ENCODE measurements around the gene MTA1.

MTA1 gene

GRCh38 chr14:105499256-105500035 lies 79.8 kb downstream of the MTA1 start:
- no peak for DNase-seq (ENCODE audit: low read depth)

GRCh38 chr14:105500036-105500725 lies 80.6 kb downstream of the MTA1 start:
- DNase-seq (ENCODE audit: low read depth) = no peak

GRCh38 chr14:105500726-105501101 lies 81.1 kb downstream of the MTA1 start:
- DNase-seq (ENCODE audit: low read depth) = no peak

DNA sequence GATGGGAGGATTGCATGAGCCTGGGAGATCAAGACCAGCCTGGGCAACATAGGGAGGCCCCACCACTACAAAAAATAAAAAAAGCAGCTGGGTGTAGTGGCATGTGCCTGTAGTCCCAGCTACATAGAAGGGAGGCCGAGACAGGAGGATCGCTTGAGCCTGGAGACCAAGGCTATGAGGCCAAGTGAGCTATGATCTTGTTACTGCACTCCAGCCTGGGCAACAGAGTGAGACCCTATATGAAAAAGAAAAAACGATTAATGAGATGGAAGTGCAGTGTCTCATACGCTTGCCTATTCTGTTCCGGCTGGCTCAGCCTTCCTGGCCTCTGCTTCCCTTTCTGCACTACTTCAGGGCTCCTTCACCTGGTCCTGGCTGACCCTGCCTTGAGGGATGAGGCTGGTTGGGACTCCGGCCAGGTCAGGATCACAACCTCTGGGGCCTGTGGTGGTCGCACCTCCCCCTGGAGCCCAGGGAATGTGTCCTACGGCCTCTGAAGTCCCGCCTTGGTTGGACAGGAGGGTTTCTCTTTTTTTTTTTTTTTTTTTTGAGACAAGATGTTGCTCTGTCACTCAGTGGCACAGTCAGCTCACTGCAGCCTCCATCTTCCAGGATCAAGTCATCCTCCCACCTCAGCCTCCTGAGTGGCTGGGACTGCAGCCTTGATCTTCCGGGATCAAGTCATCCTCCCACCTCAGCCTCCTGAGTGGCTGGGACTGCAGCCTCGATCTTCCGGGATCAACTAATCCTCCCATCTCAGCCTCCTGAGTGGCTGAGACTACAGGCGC lies 82.1 kb downstream of the MTA1 start:
- DNase-seq (ENCODE audit: low read depth) = no peak

DNA sequence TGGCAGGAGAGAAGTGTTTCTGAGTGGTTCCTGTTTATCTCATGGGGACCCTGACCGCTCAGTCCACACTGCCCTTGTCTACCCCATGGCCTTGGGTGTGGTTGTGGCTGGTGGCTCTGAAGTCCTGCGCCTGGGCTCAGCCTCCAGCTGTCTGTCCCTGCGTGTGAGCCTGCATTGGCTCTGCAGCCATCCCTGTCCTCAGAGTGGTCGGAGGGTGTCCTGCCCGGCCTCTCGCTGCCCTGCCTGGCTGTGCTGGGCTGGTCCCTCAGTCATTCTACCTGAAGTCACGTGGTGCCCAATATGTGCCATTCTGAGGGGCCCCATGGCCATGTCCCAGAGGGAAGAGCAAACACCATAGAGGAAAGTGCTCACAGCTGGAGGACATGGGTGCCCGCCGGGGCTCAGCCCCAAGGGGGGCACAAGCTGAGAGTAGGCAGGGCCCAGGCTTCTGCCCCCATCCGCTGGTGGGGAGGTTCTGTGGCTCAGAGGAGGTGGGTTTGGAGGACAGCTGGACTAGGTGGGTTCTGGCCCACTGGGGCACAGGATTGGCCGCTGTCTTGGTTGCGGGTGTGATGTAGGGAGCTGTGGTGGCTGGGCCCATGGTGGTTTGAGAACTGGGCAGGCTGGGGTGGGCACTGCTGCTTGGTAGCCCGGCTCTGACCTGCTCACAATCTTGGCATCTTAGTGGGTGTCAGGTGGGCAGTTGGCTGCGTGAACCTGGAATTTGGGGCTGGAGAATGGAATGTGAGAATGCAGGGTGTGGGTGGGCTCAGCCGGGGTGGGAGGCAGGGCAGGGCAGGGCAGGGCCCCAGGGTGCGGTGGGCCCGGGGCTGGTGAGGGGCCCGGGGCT lies 83.0 kb downstream of the MTA1 start:
- no peak for DNase-seq (ENCODE audit: low read depth)

GRCh38 chr14:105503296-105503640 lies 83.6 kb downstream of the MTA1 start:
- no peak for DNase-seq (ENCODE audit: low read depth)

DNA sequence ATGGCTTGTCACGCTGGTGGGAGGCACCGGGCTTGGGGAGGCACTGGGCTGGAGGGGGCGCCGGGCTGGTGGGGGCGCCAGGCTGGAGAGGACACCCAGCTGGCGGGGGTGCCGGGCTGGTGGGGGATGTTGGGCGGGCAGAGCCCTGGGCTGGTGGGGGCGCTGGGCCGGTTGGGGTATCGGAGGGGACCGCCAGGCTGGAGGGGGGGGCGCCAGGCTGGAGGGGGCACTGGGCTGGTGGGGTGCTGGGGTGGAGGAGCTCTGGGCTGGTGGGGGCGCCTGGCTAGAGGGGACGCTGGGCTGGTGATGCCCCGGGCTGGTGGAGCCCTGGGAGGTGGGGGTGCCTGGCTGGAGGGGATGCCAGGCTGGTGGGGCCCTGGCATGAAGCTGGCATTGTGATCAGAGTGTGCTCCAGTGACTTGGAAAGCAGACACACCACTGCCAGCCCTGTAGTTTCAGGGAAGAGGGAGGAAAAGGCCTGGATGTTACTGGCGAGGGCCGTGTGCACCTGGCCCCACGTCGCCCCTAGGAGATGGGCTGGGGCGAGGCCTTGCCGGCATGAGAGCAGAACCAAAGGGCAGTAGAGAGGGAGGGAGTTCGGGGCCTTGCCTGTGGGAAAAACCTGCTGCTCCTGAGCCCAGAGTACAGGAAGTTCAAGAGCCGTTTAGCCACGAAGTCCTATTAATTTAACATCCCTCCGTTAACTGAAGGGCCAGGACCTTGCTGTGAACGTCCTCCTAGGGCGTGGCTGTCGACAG lies 84.5 kb downstream of the MTA1 start:
- DNase-seq (ENCODE audit: low read depth) = no peak

- DNase-seq (ENCODE audit: low read depth) = no peak
Measured at GRCh38 chr14:105505101-105505500, 85.5 kb downstream of the MTA1 start.

DNA sequence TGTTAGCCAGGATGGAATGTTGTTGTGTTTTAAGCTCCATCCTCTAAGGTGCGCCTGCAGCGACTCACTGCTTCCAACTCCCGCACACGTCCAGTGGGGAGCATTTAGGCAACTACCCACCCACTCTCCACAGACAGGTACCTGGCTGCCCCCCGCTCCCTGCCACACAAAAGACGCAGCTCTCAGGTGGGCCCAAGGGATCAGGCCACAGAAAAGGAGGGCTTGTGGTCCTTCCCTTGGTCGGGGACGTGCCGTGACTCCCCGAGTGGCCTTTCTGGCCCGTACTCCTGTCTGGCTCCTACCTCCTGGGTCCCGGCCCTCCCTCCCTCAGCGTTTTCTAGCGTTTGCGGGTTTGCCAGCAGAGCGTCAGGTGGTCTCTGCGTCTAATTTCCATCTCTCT lies 87.6 kb downstream of the MTA1 start:
- no peak for DNase-seq (ENCODE audit: low read depth)

GRCh38 chr14:105508069-105508468 lies 88.4 kb downstream of the MTA1 start:
- DNase-seq (ENCODE audit: low read depth) = no peak

DNA sequence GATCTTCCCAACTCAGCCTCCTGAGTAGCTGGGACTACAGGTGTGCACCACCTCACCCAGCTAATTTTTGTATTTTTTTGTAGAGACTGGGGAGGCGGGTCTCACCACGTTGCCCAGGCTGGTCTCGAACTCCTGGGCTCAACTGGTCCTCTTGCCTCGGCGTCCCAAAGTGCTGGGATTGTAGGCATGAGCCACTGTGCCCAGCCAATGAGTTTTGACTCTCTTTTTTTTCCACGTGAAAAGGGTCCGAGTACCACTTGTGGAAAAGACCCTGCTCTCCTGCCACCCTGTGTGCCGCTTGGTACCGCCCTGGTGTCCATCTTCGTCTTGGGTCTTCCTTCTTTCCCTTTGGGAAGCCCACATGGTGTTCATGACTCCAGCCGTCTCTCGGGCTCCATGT lies 89.0 kb downstream of the MTA1 start:
- no peak for DNase-seq (ENCODE audit: low read depth)

- no peak for DNase-seq (ENCODE audit: low read depth)
Measured at GRCh38 chr14:105517096-105517495, 97.5 kb downstream of the MTA1 start.

DNA sequence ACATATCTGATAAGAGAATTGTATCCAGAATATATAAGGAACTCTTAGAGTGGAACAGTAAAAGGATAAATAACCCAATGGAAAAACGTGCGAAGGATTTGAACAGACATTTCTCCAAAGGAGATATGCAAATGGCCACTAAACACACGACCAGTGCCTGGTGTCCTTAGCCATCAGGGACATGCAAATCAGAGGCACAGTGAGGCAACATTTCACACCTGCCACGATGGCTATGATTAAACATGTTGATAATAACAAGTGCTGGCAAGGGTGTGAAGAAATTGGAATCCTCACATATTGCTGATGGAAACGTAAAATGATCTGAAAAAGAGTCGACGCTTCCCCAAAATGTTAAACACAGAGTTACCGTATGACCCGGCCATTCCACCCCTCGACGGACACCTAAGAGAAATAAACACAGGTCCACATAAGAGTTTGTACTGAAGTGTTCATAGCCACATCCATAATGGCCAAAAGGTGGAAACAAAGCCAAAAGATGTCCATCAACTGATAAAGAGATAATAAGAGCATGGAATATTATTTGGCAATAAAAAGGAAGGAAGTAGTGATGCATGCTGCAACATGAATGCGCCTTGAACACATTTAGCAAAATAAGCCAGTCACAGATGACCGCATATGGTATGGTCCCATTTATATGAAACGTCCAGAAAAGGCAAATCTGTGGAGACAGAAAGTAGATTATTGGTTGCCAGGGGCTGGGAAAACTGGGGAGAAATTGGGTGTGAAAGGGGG lies 100.5 kb downstream of the MTA1 start:
- DNase-seq (ENCODE audit: low read depth) = no peak
